GM12801 (cell line): ENCODE measurements around the gene CDCA5.

ENCODE experiments used
- TF ChIP-seq, protein P1 (sequence below): IDR thresholded peaks from one replicate; pipeline ENCODE4 v1.5.1; 2011; ENCODE audit warnings: control low read depth; ENCODE audit not compliant: insufficient read length; ENCODE audit errors: extremely low read depth

CDCA5 gene

GRCh38 chr11:65083134-65083833 is 556 bp downstream of the CDCA5 start:
- TF ChIP-seq, protein P1, sequence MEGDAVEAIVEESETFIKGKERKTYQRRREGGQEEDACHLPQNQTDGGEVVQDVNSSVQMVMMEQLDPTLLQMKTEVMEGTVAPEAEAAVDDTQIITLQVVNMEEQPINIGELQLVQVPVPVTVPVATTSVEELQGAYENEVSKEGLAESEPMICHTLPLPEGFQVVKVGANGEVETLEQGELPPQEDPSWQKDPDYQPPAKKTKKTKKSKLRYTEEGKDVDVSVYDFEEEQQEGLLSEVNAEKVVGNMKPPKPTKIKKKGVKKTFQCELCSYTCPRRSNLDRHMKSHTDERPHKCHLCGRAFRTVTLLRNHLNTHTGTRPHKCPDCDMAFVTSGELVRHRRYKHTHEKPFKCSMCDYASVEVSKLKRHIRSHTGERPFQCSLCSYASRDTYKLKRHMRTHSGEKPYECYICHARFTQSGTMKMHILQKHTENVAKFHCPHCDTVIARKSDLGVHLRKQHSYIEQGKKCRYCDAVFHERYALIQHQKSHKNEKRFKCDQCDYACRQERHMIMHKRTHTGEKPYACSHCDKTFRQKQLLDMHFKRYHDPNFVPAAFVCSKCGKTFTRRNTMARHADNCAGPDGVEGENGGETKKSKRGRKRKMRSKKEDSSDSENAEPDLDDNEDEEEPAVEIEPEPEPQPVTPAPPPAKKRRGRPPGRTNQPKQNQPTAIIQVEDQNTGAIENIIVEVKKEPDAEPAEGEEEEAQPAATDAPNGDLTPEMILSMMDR = no peak

- TF ChIP-seq, protein P1 = no peak
These were observed 5.0 kb downstream of the CDCA5 start for GRCh38 chr11:65078786-65079342.

DNA sequence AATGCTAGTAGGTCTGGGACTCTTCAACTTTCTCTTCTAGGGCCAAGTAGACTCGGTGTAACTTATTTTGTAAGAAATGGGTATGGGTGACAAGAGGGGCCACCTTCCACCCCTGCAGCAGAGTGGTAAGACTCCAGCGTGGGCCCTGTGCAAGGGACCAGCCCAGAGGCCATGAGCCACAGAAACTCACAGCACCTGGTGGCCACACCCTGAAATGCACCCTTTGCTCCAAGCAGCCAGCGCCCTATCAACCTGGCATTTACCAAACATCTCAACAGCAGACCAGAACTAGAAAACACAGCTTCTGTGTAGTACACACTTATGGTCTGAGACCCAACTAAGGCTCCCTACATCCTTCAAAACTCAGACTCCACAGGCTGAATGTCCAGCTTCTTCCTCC is 5.7 kb downstream of the CDCA5 start:
- TF ChIP-seq, protein P1 = no peak

GRCh38 chr11:65077451-65077850 is 6.4 kb downstream of the CDCA5 start:
- TF ChIP-seq, protein P1 = no peak

DNA sequence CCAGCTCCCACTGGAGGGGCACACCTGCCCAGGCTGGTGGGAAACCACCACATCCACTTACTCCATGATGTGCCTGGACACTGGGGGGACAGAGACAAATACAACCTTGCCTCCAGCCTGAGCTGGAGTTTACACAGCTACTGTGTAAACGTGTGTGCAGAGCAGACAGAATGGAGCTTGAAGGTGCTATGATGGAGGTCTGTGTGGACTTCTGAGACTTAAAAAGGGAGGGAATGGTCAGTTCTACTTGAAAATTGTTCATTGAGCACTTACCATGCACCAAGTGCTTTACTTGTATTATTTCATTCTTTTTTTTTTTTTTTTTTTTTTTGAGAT is 11.2 kb downstream of the CDCA5 start:
- TF ChIP-seq, protein P1 = no peak

GRCh38 chr11:65071907-65072630 is 11.8 kb downstream of the CDCA5 start:
- TF ChIP-seq, protein P1 = no peak

GRCh38 chr11:65069217-65069616 is 14.6 kb downstream of the CDCA5 start:
- TF ChIP-seq, protein P1 = no peak
